HG03103 (cell line): ENCODE measurements around the gene GPR78.
"Not testable (repeated sequence)": the region's sequence is repeated elsewhere in the genome, so short reads cannot be mapped to it uniquely, and the experiment has no call there.

ENCODE experiments used
- ATAC-seq: cut with Tn5 transposase; IDR thresholded peaks from one replicate; pipeline ENCODE4 v1.9.1; 2021; ENCODE audit warnings: low read depth; ENCODE audit not compliant: unreplicated experiment

GPR78 gene

DNA sequence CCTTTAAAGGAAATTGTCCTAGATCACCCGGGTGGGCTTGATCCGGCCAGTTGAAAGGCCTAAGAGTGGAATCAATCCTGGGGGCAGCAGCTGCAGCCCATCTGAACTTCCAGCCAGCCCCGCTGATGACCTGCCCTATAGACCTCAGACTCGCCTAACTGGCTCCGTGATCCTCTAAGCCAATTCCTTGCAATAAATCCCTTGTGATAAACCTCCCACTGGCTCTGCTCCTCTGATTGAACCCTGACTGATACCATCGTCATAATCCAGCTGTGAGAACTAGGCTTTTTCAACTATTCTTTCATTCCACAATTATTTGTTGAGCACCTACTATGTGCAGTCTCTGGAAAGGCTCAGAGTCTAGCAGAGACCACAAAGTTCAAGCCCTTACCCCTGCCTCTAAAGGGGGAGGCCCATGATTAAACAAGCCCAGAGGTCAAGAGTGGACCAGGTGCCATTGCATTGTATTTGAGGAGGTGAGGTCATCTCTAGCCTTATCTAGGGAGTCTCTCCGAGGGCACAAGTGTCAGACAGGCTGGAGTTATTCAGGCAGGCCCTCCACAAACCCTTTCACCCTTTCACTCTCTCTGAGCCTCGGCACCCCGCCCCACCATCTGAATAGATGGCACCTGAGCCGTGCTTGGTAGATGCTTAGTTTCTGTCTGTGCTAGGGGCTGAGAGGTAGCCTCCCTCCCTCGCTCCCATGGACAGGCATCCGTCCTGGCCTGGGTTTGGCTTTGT lies 20.5 kb upstream of the GPR78 start:
- ATAC-seq, result no peak

- ATAC-seq, result no peak
Observed at GRCh38 chr4:8560265-8561047, 19.7 kb upstream of the GPR78 start.

- no peak for ATAC-seq
Observed at GRCh38 chr4:8564595-8564994, 15.6 kb upstream of the GPR78 start.

GRCh38 chr4:8568068-8568668 lies 12.0 kb upstream of the GPR78 start:
- no peak for ATAC-seq

- no peak for ATAC-seq
Observed at GRCh38 chr4:8570201-8570600, 10.0 kb upstream of the GPR78 start.

- ATAC-seq, result no peak
Observed at GRCh38 chr4:8571702-8572685, 8.2 kb upstream of the GPR78 start.

DNA sequence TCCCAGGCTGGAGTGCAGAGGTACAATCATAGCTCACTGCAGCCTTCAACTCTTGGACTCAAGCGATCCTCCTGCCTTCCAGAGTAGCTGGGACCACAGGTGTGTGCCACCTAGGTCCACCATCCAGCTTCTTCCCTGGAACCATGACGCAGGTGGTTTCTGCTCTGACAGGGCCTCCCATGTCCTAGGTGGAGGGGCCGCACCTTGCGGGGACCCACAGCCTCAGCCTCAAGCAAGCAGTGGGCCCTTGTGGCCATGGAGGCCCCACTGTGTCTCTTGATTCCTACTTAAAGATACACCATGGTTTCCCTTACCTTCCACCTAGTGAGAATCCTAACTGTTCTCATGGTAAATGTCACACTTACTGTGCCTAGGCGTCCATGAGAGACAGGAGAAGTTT lies 6.9 kb upstream of the GPR78 start:
- ATAC-seq, result no peak

DNA sequence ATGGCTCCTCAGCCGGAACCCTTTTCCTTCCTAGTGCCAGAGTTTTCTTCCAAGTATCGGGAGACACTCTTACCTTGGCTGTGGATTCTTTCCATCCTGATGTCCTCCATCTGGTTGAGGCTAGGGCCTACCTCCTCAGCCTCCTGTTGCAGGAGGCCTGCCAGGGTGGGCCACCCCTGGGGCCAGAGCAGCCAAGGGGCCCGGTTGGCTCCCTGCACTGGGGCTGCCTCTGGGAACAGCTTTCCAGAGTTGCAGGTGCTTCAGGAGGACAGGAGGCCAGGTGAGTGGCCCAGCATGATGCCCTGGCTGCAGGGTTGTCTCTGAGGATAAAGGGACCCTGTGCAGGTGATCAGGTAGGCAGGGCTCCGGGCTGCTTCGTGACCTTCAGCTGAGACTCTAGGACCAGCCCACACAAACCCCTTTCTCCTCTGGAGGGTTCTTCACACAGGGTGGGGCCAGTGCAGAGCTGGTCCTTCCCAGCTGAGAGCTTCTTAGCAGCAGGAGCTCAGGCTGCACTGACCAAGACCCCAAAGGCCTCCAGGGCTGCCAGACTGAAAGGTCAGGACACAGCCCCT lies 5.3 kb upstream of the GPR78 start:
- no peak for ATAC-seq

- no peak for ATAC-seq
Observed at GRCh38 chr4:8575457-8575856, 4.7 kb upstream of the GPR78 start.

DNA sequence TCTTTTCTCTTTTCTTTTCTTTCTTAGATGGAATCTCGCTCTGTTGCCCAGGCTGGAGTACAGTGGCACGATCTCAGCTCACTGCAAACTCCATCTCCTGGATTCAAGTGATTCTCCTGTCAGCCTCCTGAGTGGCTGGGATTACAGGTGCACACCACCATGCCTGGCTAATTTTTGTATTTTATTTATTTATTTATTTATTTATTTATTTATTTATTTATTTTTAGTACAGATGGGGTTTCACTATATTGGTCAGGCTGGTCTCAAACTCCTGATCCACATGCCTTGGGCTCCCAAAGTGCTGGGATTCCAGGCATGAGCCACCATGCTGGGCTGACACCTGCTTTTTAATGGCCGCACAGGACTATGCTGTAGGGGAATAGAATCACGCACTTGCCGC lies 3.6 kb upstream of the GPR78 start:
- ATAC-seq, result not testable (repeated sequence)

DNA sequence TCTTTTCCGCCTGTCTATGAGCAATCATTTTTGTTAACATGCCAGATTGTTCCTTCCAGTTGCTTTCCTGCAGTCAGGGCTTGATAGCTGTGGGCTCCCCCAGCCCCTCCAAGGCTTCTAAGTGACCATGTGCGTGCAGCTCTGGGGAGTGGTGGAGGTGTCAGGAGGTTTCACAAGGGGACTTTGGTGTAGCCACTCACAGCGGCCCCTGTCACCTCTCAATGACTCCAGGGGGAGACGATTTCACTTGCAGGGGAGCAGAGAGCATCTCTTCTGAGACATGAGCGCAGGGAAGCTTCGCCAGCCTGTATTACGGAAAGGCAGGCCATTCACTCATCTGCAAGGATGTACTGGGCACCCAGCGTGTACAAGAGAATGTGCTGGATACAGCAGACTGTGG lies 3.1 kb upstream of the GPR78 start:
- no peak for ATAC-seq

- no peak for ATAC-seq
Observed at GRCh38 chr4:8577972-8578371, 2.2 kb upstream of the GPR78 start.

- no peak for ATAC-seq
Observed at GRCh38 chr4:8578717-8579116, 1.5 kb upstream of the GPR78 start.

DNA sequence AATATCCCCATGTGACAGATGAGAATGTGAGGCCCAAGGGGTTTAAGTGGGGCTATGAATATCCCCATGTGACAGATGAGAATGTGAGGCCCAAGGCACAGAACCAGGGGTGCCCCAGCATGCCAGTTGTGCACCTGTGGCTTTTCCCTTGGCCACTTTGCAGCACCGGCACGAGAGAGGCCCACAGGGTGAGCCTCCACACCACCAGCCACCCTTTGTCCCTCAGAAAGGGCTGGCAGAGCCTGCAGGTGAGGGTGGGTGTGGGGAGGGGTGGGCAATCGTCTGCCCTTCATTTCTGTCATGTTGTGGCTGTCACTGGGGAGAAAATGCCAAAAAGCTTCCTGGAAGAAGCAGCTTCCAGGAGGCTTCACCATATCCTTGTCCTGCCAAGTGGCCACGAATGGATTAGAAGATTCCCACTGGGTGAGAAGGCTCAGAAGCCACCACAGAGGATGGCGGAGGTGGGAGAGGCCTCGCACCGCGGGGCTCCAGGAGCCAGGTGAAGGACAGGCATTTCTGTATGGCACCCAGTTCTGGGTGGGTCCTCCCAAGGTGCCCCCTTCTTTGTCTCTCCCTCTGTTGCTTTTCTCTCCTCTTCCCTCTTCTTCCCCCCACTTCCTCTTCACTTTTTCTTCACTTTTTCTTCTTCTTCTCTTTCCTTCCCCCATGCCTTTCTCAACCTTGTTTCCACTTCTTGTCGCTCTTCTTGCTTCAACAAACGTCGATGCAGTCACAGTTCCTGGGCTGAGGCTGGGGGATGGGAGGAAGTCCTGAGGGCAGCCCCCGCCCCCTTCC lies 469 bp upstream of the GPR78 start:
- ATAC-seq, result no peak

DNA sequence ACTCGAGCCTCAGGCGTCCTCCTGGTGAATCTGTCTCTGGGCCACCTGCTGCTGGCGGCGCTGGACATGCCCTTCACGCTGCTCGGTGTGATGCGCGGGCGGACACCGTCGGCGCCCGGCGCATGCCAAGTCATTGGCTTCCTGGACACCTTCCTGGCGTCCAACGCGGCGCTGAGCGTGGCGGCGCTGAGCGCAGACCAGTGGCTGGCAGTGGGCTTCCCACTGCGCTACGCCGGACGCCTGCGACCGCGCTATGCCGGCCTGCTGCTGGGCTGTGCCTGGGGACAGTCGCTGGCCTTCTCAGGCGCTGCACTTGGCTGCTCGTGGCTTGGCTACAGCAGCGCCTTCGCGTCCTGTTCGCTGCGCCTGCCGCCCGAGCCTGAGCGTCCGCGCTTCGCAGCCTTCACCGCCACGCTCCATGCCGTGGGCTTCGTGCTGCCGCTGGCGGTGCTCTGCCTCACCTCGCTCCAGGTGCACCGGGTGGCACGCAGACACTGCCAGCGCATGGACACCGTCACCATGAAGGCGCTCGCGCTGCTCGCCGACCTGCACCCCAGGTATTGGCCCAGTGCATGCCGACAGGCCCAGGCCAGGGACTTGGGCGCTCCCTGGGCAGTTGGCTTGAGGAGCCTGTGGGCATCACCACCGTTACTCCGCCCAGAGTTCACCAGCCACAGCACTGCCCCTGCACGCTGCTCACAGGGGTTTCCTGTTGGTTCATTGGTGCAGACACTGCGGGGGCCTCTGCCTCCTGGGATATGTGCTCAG lies 1.1 kb downstream of the GPR78 start:
- no peak for ATAC-seq

- no peak for ATAC-seq
Observed at GRCh38 chr4:8582016-8582415, 1.8 kb downstream of the GPR78 start.

- no peak for ATAC-seq
Observed at GRCh38 chr4:8582436-8582835, 2.2 kb downstream of the GPR78 start.

DNA sequence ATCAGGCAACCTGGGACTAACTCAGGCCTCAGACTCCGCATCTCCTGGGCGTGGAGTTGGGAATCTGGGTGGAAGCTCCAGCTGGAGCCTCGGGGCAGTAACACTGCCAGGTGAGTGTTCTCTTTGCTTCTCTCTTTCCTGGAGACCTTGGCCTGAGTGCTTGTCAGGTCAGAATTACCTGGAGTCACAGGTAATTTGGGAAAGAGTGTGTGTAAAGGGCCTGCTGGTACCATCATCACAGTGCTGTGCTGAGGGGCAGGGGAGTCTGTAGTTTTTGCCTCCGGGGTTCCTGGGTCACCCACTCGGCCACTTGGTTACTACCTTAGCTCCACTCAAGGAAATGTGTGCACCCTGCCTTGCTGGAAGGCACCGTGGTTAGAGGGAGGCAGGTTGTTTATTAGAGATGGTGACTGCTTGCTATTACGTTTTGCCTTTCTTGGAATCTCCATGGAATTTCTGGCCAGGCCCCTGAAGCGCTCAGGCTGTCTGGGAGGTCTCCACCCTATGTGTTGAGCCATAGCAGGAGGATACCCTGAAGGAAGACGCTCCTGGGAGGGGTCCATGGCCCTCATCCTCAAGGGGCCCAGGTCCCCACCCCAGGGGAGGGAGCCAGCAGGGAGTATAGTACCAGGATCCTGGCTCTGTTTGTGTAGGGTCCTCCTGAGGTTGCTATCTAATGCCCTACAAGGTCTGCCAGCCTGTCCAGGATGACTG lies 2.9 kb downstream of the GPR78 start:
- ATAC-seq, result no peak
